Hepatocyte (in vitro differentiated cells): ENCODE measurements around the gene NBAS.

ENCODE experiments used
- CTCF ChIP-seq: fragments of 200-600 bp; sonication (generic); IDR thresholded peaks from 2 replicates; pipeline ENCODE4 v1.5.1; 2016; ENCODE audit warnings: antibody characterized with exemption, mild to moderate bottlenecking; ENCODE audit not compliant: poor library complexity
- EZH2 ChIP-seq: fragments of 200-600 bp; sonication (generic); IDR thresholded peaks from 2 replicates; pipeline ENCODE4 v1.6.1; 2016; ENCODE audit warnings: antibody characterized with exemption, mild to moderate bottlenecking, borderline replicate concordance
- EZH2phosphoT487 ChIP-seq: fragments of 200-600 bp; sonication (generic); IDR thresholded peaks from one replicate; pipeline ENCODE4 v1.6.1; 2018; ENCODE audit warnings: antibody characterized with exemption, mild to moderate bottlenecking, low read depth, moderate library complexity; ENCODE audit not compliant: unreplicated experiment, severe bottlenecking

GRCh38 chr2:15187702-15188101 is 373.4 kb downstream of the NBAS start:
- TF ChIP-seq CTCF: no peak
- no peak for TF ChIP-seq EZH2
- no peak for TF ChIP-seq EZH2phosphoT487
